ENCODE data around the gene MARK4.

GRCh38 chr19:45262570-45262969 is 11.5 kb downstream of the MARK4 start:
- TF ChIP-seq RCOR1 (IDR thresholded peaks at IDR 0.05; ENCODE audit: low read depth, low read length) (no peak), CEBPB (IDR thresholded peaks at IDR 0.05) (no peak), POLR2A (IDR thresholded peaks at IDR 0.05; ENCODE audit: low read length) (no peak), MAZ (IDR thresholded peaks at IDR 0.05; ENCODE audit: borderline replicate concordance, low read depth, low read length) (no peak)
- TF ChIP-seq, protein P1, sequence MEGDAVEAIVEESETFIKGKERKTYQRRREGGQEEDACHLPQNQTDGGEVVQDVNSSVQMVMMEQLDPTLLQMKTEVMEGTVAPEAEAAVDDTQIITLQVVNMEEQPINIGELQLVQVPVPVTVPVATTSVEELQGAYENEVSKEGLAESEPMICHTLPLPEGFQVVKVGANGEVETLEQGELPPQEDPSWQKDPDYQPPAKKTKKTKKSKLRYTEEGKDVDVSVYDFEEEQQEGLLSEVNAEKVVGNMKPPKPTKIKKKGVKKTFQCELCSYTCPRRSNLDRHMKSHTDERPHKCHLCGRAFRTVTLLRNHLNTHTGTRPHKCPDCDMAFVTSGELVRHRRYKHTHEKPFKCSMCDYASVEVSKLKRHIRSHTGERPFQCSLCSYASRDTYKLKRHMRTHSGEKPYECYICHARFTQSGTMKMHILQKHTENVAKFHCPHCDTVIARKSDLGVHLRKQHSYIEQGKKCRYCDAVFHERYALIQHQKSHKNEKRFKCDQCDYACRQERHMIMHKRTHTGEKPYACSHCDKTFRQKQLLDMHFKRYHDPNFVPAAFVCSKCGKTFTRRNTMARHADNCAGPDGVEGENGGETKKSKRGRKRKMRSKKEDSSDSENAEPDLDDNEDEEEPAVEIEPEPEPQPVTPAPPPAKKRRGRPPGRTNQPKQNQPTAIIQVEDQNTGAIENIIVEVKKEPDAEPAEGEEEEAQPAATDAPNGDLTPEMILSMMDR (IDR thresholded peaks at IDR 0.05) = no peak
